K562 (cell line): ENCODE results near the gene GPRASP3. TPM values are rescaled to one million over a fixed set of nuclear protein-coding genes. Genes with fewer than 3 reads are reported as not detected.

Experiments used
- BCOR ChIP-seq: fragments of 450-650 bp; IDR thresholded peaks from 2 replicates; pipeline ENCODE4 v1.6.1; 2016
- CLOCK ChIP-seq: fragments of 250-450 bp; sonication (Bioruptor Pico); IDR thresholded peaks from 2 replicates; pipeline ENCODE4 v1.4.0; 2020; ENCODE audit warnings: mild to moderate bottlenecking, moderate library complexity, borderline replicate concordance
- CREM ChIP-seq: IDR thresholded peaks from 2 replicates; pipeline ENCODE4 v1.6.1; 2014; ENCODE audit warnings: antibody characterized with exemption, low read depth
- CXXC5 ChIP-seq: fragments of 250-450 bp; sonication (Bioruptor Pico); IDR thresholded peaks from 2 replicates; pipeline ENCODE4 v1.8.0; 2022; ENCODE audit warnings: inconsistent platforms, mild to moderate bottlenecking, moderate library complexity
- GTF2B ChIP-seq: IDR thresholded peaks from 2 replicates; pipeline ENCODE4 v1.6.1; 2011; ENCODE audit not compliant: insufficient read length; ENCODE audit errors: extremely low read depth
- HCFC1 ChIP-seq: IDR thresholded peaks from 2 replicates; pipeline ENCODE4 v1.6.1; 2012; ENCODE audit warnings: low read depth, low read length, improper control_type of control experiment
- KDM2B ChIP-seq: fragments of 250-450 bp; sonication (Bioruptor Pico); IDR thresholded peaks from 2 replicates; pipeline ENCODE4 v1.8.0; 2021; ENCODE audit warnings: mild to moderate bottlenecking, moderate library complexity
- MGA ChIP-seq: fragments of 450-650 bp; IDR thresholded peaks from 2 replicates; pipeline ENCODE4 v1.6.1; 2016; ENCODE audit warnings: mild to moderate bottlenecking, moderate library complexity
- RB1 ChIP-seq: fragments of 450-650 bp; IDR thresholded peaks from 2 replicates; pipeline ENCODE4 v1.6.1; 2017; ENCODE audit warnings: low read depth, mild to moderate bottlenecking
- SMC3 ChIP-seq: conservative IDR thresholded peaks from 2 replicates; pipeline ENCODE4 v1.6.1; 2011; ENCODE audit warnings: low read depth, low read length, improper control_type of control experiment; ENCODE audit not compliant: insufficient read depth
- SOX6 ChIP-seq: fragments of 450-650 bp; IDR thresholded peaks from 2 replicates; pipeline ENCODE4 v1.6.1; 2014; ENCODE audit warnings: mild to moderate bottlenecking
- TCF3 ChIP-seq: sonication (generic); formaldehyde crosslinking; IDR thresholded peaks from 2 replicates; pipeline ENCODE4 v1.4.0; 2020; ENCODE audit warnings: mild to moderate bottlenecking, missing genetic modification reagents
- TCF7 ChIP-seq: sonication (generic); IDR thresholded peaks from 2 replicates; pipeline ENCODE4 v1.6.1; 2016; ENCODE audit warnings: antibody characterized with exemption, borderline replicate concordance
- ZNF143 ChIP-seq: sonication (generic); formaldehyde crosslinking; IDR thresholded peaks from 2 replicates; pipeline ENCODE4 v1.9.0; 2022; ENCODE audit warnings: mild to moderate bottlenecking, missing genetic modification reagents
- polyA plus RNA-seq, 8 experiments: library from polyadenylated mRNA; depleted of rRNA in 4 of 8; stranded (reverse) in 5 of 8; unstranded in 3 of 8; fragments of >200 nt; fragmentation: Nextera tagmentation in 2 of 8; fragmentation: Illumina TruSeq in 1 of 8; extraction: Ambion mirVana in 2 of 8; extraction: Trizol in 1 of 8; gene quantifications; 2 replicates each; pipeline versions ENCODE4 v1.2.1 to v1.2.3, GENCODE V29; 2011 to 2014; ENCODE audit warnings: inconsistent platforms in 1 of 8, missing spikeins in 1 of 8
- total RNA-seq, 7 experiments: library from RNA; depleted of rRNA in 6 of 7; stranded (reverse); fragments of >200 nt in 6 of 7; fragmentation: Illumina TruSeq in 2 of 7; extraction: Trizol in 2 of 7; gene quantifications; 2 replicates each; pipeline versions ENCODE4 v1.2.1 to v1.2.3, GENCODE V29; 2011 to 2021; ENCODE audit warnings: low replicate concordance in 1 of 7

GPRASP3 gene
- total and polyA plus RNA-seq, 9 of the 15 experiments (the other 6 are each of a cell fraction or from before 2014, with no cell fraction given): 0.50 to 1.9 (median 1.1) TPM

GRCh38 chrX:102712981-102713625, 7.4 kb upstream of the GPRASP3 start (continued):
- no peak for TF ChIP-seq MGA
- no peak for TF ChIP-seq HCFC1
- TF ChIP-seq GTF2B: no peak
- TF ChIP-seq SOX6: no peak
- TF ChIP-seq TCF3 (CRISPR knock-in tag): no peak
- no peak for TF ChIP-seq ZNF143 (CRISPR knock-in tag)
- TF ChIP-seq CXXC5: 0 out of 2 replicates have a peak, but pooled peaks have one; percentile 9
- TF ChIP-seq BCOR: no peak
- TF ChIP-seq RB1: no peak
- peak; percentile 73 for TF ChIP-seq CREM
- TF ChIP-seq CLOCK: no peak
- TF ChIP-seq KDM2B (CRISPR knock-in tag): no peak
- no peak for TF ChIP-seq TCF7
- TF ChIP-seq SMC3: no peak
